Activated CD4-positive, alpha-beta T cell treated with anti-CD3 and anti-CD28 coated beads, Interleukin-2, amount 10 ng/mL, durations not matched to agents 7 days and 5 days (primary cell): ENCODE results near the gene FBXO31. TPM values are rescaled to one million over a fixed set of nuclear protein-coding genes. Genes with fewer than 3 reads are reported as not detected.

Experiments used
- CTCF ChIA-PET: fragments of 350-600 bp; sonication (Branson Sonifier 250); formaldehyde crosslinking; loops from one replicate; lab custom pipeline; 2021; ENCODE audit warnings: antibody characterized with exemption; lab: Charles Lee
- POLR2A ChIA-PET: fragments of 350-600 bp; sonication (Branson Sonifier 250); formaldehyde crosslinking; loops from one replicate; lab custom pipeline; 2021; ENCODE audit warnings: antibody characterized with exemption; lab: Charles Lee
- DNase-seq: peaks from one replicate; pipeline ENCODE4 v3.0.0-alpha.2; 2020
- H3K27ac Mint-ChIP-seq: one replicate; pipeline ENCODE4 v1.8.0; 2021; ENCODE audit warnings: mild to moderate bottlenecking, moderate library complexity, mixed read lengths
- H3K27me3 Mint-ChIP-seq: one replicate; pipeline ENCODE4 v1.8.0; 2021; ENCODE audit warnings: mixed read lengths
- H3K36me3 Mint-ChIP-seq: one replicate; pipeline ENCODE4 v1.8.0; 2021; ENCODE audit warnings: low read depth, mixed read lengths
- H3K4me1 Mint-ChIP-seq: one replicate; pipeline ENCODE4 v1.8.0; 2021; ENCODE audit warnings: mixed read lengths
- H3K4me3 Mint-ChIP-seq: one replicate; pipeline ENCODE4 v1.8.0; 2021; ENCODE audit warnings: mild to moderate bottlenecking, moderate library complexity, mixed read lengths
- H3K9me3 Mint-ChIP-seq: one replicate; pipeline ENCODE4 v1.8.0; 2021; ENCODE audit warnings: mixed read lengths
- total RNA-seq, 2 experiments: library from RNA; stranded (reverse); gene quantifications; one replicate each; pipeline ENCODE4 v1.2.3, GENCODE V29; 2021

FBXO31 gene
- total RNA-seq, 2 experiments from 2014 or later: 27.4 to 30.6 TPM

GRCh38 chr16:87339086-87339723, 44.4 kb downstream of the FBXO31 start:
- CTCF ChIA-PET: no interaction called here
- POLR2A ChIA-PET: no interaction called here
- no peak for DNase-seq
- H3K27ac Mint-ChIP-seq: no peak overlapping the region
- peaks cover 20% of the 10 kb centered on the region for H3K4me1 Mint-ChIP-seq
- H3K36me3 Mint-ChIP-seq: peaks cover 29% of the 10 kb centered on the region
- H3K9me3 Mint-ChIP-seq: no peaks in the 10 kb centered on the region
- no peak overlapping the region for H3K4me3 Mint-ChIP-seq
- no peaks in the 10 kb centered on the region for H3K27me3 Mint-ChIP-seq

DNA sequence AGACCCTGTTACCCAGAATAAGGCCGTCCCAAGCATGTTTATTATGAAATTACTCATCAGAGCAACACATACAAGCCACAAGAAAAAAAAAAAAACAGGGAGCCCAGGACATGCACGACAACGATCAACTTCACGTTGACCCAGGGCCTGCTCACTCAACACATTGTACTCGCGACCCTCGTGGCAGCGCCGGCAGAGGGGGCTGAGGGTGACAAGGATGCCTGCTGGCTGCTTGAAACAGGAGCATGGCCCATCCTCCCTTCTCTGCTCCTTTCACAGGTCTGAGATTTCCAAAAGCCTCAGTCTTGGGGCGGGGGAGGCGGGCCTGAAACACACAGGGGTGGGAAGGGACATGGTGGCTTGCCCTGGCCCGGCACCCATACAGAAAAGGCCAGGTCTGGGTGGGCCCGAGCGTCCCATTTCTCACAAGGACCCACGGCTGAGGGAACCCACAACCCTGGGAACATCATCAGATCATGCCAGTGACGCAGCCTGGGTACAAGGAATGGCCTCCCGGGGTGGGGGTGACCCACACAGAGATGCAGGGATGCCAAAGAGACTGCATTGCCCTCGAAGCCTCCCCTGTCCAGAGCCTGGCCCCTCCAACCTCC, 45.3 kb downstream of the FBXO31 start:
- H3K36me3 Mint-ChIP-seq: peaks cover 29% of the 10 kb centered on the region
- no peaks in the 10 kb centered on the region for H3K27me3 Mint-ChIP-seq
- DNase-seq: no peak
- POLR2A ChIA-PET: no interaction called here
- CTCF ChIA-PET: no interaction called here
- H3K27ac Mint-ChIP-seq: no peak overlapping the region
- no peaks in the 10 kb centered on the region for H3K9me3 Mint-ChIP-seq
- H3K4me1 Mint-ChIP-seq: peaks cover 20% of the 10 kb centered on the region
- no peak overlapping the region for H3K4me3 Mint-ChIP-seq

- Mint-ChIP-seq H3K27ac (no peak overlapping the region), H3K9me3 (no peaks in the 10 kb centered on the region), H3K4me3 (no peak overlapping the region), H3K36me3 (peaks cover 28% of the 10 kb centered on the region), H3K4me1 (peaks cover 20% of the 10 kb centered on the region), H3K27me3 (no peaks in the 10 kb centered on the region)
- ChIA-PET POLR2A (no interaction called here), CTCF (no interaction called here)
- DNase-seq: no peak
Measured at GRCh38 chr16:87337262-87337771, 46.3 kb downstream of the FBXO31 start.

GRCh38 chr16:87336434-87337240, 46.9 kb downstream of the FBXO31 start:
- H3K36me3 Mint-ChIP-seq: peaks cover 21% of the 10 kb centered on the region
- H3K4me3 Mint-ChIP-seq: no peak overlapping the region
- POLR2A ChIA-PET: no interaction called here
- DNase-seq: no peak
- H3K9me3 Mint-ChIP-seq: no peaks in the 10 kb centered on the region
- CTCF ChIA-PET: no interaction called here
- peaks cover 20% of the 10 kb centered on the region for H3K4me1 Mint-ChIP-seq
- H3K27ac Mint-ChIP-seq: no peak overlapping the region
- no peaks in the 10 kb centered on the region for H3K27me3 Mint-ChIP-seq

DNA sequence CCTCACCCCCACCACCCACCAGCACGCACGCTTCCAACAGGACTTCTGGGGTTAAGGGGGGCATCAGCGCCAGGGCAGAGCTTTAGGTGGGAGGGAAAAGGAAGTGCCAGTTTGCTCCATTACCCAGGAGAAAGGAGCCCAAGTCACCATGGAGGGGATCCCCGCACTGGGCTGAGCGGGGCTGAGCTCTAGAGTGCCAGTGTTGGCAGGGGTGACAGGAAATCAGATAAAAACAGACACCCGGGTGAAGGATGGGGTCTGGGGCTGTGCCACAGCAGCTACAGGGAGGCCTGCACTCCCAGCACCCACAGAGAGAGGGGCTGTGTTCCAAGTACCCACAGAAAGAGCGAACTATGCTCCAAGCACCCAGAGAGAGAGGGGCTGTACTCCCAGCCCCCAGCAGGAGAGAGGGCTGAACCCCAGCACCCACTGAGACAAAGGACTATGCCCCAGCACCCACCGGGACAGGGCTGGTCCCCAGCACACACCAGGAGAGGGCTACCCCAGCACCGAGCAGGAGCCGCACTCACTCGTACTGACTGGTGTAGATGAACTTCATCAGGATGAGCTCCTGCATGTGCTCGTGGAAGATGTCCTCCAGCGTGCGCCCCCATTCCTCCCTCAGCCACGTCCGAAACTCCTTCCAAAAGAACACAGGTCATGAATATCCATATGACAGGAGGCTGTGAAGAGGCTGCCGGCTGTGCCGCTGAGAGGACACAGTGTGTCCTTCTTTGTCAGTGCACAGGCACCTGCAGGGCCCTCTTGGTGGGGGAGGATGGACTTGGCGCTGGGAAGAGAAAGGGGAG, 47.7 kb downstream of the FBXO31 start:
- no peak for DNase-seq
- ChIA-PET CTCF (interaction anchor here (1.5 kb wide), 1 partner anchor 14 kb away, joined by 5 read pairs; no protein-coding TSS in a partner anchor), POLR2A (no interaction called here)
- no peak overlapping the region for H3K27ac Mint-ChIP-seq
- no peaks in the 10 kb centered on the region for H3K27me3 Mint-ChIP-seq
- H3K9me3 Mint-ChIP-seq: no peaks in the 10 kb centered on the region
- no peak overlapping the region for H3K4me3 Mint-ChIP-seq
- peaks cover 18% of the 10 kb centered on the region for H3K36me3 Mint-ChIP-seq
- H3K4me1 Mint-ChIP-seq: peaks cover 17% of the 10 kb centered on the region

GRCh38 chr16:87334651-87335624, 48.6 kb downstream of the FBXO31 start:
- H3K36me3 Mint-ChIP-seq: peaks cover 16% of the 10 kb centered on the region
- DNase-seq: no peak
- H3K4me1 Mint-ChIP-seq: peaks cover 16% of the 10 kb centered on the region
- no peaks in the 10 kb centered on the region for H3K27me3 Mint-ChIP-seq
- H3K27ac Mint-ChIP-seq: no peak overlapping the region
- CTCF ChIA-PET: interaction anchor here (1.5 to 5.2 kb wide), 2 partner anchors 13 to 17 kb away, joined by 5 to 21 read pairs; partner anchors contain the start of gene C16orf95
- H3K4me3 Mint-ChIP-seq: no peak overlapping the region
- H3K9me3 Mint-ChIP-seq: no peaks in the 10 kb centered on the region
- POLR2A ChIA-PET: no interaction called here

- ChIA-PET POLR2A (no interaction called here), CTCF (interaction anchor here (0.8 to 5.2 kb wide), 5 partner anchors 10 to 31 kb away, joined by 3 to 21 read pairs (median 4); partner anchors contain the start of gene C16orf95)
- H3K36me3 Mint-ChIP-seq: peaks cover 14% of the 10 kb centered on the region
Measured at GRCh38 chr16:87333581-87334331, 49.8 kb downstream of the FBXO31 start.

DNA sequence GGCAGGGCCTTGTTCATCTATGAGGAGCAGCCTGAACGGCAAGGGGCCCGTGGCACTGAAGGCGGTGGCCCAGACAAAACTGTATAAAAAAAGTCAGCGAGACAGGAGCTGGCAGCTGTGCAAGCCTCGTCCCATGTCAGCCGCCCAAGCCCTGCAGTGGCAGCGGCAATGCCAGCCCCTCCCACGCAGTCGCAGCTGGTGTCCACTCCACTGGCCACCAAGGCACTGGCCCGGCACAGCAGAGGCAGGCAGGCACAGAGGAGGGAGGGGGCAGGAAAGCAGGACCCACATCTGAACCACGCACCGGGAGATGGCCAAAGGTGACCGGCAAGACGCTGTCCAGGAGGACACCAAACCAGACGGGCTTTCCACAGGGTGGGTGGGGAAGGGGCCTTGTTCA, 50.5 kb downstream of the FBXO31 start:
- no peak overlapping the region for H3K4me3 Mint-ChIP-seq
- peaks cover 11% of the 10 kb centered on the region for H3K36me3 Mint-ChIP-seq
- peaks cover 11% of the 10 kb centered on the region for H3K4me1 Mint-ChIP-seq
- H3K9me3 Mint-ChIP-seq: no peaks in the 10 kb centered on the region
- POLR2A ChIA-PET: no interaction called here
- no peaks in the 10 kb centered on the region for H3K27me3 Mint-ChIP-seq
- CTCF ChIA-PET: interaction anchor here (0.7 to 5.2 kb wide), 5 partner anchors 11 to 32 kb away, joined by 3 to 21 read pairs (median 4); partner anchors contain the start of gene C16orf95
- no peak for DNase-seq
- H3K27ac Mint-ChIP-seq: no peak overlapping the region

More at GRCh38 chr16:87333581-87334331, 49.8 kb downstream of the FBXO31 start:
- peaks cover 12% of the 10 kb centered on the region for H3K4me1 Mint-ChIP-seq
- H3K27ac Mint-ChIP-seq: no peak overlapping the region
- DNase-seq: no peak
- no peaks in the 10 kb centered on the region for H3K27me3 Mint-ChIP-seq
- no peaks in the 10 kb centered on the region for H3K9me3 Mint-ChIP-seq
- no peak overlapping the region for H3K4me3 Mint-ChIP-seq

DNA sequence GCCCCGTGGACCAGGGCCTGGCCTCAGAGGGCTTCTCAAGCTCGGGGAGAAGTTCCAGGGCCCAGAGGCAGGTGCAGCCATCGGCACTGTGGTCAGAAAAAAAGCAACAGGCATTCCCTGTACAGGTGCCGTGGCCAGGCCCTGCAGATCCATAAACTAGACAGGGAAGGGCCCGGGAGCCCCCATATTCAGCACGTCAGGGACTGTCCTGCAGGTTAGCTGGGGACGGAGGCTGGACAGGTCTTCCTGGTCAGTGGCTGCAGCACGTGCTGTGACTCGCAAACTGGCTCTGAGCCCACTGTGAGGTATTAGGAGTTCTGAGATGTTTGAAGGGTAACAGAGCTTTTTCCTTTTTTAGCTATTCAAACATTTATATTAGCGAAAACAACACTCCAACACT, 51.4 kb downstream of the FBXO31 start:
- peaks cover 3% of the 10 kb centered on the region for H3K4me1 Mint-ChIP-seq
- H3K27ac Mint-ChIP-seq: no peak overlapping the region
- no peaks in the 10 kb centered on the region for H3K27me3 Mint-ChIP-seq
- peaks cover 8% of the 10 kb centered on the region for H3K36me3 Mint-ChIP-seq
- CTCF ChIA-PET: interaction anchor here (0.7 to 5.2 kb wide), 8 partner anchors 10 to 111 kb away, joined by 3 to 21 read pairs (median 4); partner anchors contain the start of gene C16orf95
- no peaks in the 10 kb centered on the region for H3K9me3 Mint-ChIP-seq
- DNase-seq: no peak
- H3K4me3 Mint-ChIP-seq: no peak overlapping the region
- POLR2A ChIA-PET: no interaction called here

DNA sequence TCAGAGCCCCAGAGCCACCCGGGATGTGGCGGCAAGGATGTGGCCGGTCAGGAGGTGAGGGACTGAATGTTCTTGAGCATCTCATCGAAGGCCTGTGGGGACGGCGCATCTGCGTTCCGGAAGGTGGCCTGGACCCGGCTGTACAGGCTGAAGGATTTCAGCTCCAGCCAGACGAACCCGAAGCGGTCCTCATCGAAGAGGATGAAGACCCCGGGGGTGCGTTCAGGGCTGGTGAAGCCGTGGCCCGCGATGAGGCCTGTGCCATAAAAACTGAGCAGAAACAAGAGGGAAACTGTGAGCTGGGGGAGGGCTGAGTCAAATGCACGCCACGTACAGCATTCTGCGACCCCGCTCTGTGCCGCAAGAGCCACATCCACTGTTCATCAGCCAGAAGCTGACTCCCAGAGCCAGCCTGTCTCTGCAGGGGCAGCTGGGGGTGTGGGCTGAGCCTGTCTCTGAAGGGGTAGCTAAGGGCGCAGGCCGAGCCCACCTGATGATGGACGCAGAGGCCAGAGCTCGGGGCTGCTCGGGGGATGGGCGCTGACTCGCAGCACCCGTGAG, 52.3 kb downstream of the FBXO31 start:
- Mint-ChIP-seq H3K27ac (no peak overlapping the region), H3K27me3 (no peaks in the 10 kb centered on the region), H3K4me3 (no peak overlapping the region), H3K9me3 (no peaks in the 10 kb centered on the region), H3K4me1 (no peaks in the 10 kb centered on the region), H3K36me3 (peaks cover 7% of the 10 kb centered on the region)
- ChIA-PET CTCF (interaction anchor here (0.8 to 5.2 kb wide), 6 partner anchors 13 to 112 kb away, joined by 3 to 21 read pairs (median 4); partner anchors contain the start of gene C16orf95), POLR2A (no interaction called here)
- DNase-seq: no peak
